ENCODE results near the gene CHIT1. TPM values are rescaled to one million over a fixed set of nuclear protein-coding genes. Genes with fewer than 3 reads are reported as not detected.

CHIT1 gene
- under 1 TPM in 2 of 3 donors, not detected in 1; 0.05 to 0.23 TPM for total RNA-seq

DNA sequence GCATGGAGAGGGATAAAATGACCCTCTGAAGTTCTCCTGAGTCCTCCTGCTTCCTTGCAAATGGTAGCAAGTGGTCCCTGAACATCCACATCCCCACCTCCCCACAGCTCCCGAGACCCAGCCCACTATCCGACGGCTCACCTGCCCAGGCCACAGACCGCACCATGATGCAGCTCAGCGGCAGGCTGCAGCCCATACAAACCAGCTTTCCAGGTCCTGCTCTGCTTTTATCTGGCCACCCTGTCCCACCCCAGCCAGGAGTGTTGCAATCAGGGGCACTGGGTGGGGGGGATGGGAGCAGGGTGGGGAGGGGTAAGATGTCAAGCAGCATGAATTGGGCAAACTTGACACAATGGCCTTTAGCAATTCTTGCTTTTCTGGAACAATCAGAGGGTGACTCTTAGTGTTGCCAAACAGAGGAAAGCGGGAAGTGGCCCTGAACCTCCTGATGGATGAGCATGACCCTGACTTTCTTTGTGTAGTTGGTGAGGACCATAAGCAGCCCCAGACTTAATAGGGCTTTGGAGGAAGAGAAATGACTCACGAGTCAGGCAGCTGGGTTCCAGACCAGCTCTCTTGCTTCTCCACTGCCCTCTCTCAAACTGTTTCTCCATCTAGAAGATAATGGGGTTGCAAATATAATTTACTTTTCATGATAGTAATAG, at the start of gene CHIT1:
Gene CHIT1 (minus strand): TSS at position 203 of the 665 bp plus-strand sequence. CDS start 37 bp downstream, at position 166.
- peaks cover 1% of the 10 kb centered on the region for H3K36me3 Mint-ChIP-seq (ENCODE audit: insufficient read depth)
- peaks cover 11% of the 10 kb centered on the region for H3K9me3 Mint-ChIP-seq
- H3K27me3 Mint-ChIP-seq (ENCODE audit: low read depth), result peaks cover 24% of the 10 kb centered on the region
- H3K4me3 Mint-ChIP-seq, result no peak within 1 kb of the TSS
- H3K4me1 Mint-ChIP-seq (ENCODE audit: low read depth), result no peaks in the 10 kb centered on the region
- DNase-seq (no peak), ATAC-seq (no peak)

DNA sequence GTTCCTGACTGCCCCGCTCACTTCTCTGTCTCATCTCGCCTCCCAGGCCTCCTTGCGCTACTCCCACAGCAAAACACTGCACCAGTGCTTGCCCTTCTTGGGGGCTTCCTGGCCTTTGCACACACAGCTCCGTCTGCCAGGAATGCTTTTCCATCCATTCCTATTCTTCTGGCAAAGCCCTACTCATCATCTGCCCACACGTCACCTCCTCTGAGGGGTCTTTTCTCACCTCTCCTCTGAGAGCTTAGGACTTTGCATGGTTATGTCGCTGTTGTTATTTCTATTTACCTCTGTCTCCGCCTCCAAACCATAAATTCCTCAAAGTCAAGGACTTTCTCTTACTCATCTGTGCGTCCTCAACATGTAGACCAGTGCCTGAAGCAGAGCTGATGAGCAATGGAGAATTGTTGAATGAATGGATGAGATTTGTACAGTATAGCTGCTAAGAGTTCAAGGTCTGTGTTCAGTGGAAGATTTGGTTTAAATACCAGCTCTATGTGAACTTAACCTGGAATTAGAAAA, 49.5 kb upstream of the CHIT1 start:
- no peaks in the 10 kb centered on the region for H3K36me3 Mint-ChIP-seq (ENCODE audit: insufficient read depth)
- no peak for ATAC-seq
- no peak overlapping the region for H3K4me3 Mint-ChIP-seq
- no peak for DNase-seq
- no peaks in the 10 kb centered on the region for H3K9me3 Mint-ChIP-seq
- H3K4me1 Mint-ChIP-seq (ENCODE audit: low read depth), result peaks cover 63% of the 10 kb centered on the region
- no peaks in the 10 kb centered on the region for H3K27me3 Mint-ChIP-seq (ENCODE audit: low read depth)

DNA sequence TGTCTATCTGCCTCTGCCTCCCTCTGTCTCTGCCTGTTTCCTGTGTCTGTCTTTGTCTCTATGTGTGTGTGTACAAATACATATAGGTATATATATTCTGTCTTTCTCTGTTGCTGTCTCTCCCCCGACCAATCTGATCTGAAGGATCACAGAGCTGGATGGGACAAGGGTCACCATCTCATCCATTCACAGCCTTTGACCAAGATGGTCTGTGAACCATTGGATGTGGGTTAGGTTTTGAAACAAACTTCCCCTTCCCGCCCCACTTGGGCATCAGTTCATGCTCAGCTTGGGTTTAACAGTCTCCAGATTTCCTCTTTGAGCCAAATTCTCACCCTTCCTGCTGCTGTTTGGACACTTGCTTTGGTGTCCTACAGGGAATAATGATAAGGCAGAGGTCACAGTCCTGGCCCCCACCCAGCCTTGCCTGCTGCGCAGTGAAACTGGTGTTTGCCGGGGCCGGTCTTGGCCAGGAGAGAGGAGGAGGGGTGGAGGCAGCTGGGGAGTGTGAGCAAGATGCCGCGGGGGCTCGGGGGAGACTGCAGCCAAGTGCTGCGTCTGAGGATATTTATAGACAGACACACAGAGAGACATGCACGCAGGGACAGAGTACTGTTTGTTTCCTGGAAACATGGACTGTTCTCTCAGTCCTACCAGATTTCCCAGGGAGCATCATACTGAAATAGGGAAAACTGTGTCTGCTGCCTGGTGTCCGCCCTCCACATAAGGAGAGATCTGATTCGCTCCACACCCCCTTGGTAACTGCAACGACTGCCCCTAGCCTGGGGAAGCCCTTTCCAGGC, 48.8 kb upstream of the CHIT1 start:
- DNase-seq (no peak), ATAC-seq (peak; percentile 26 to 27)
- Mint-ChIP-seq H3K4me3 (peak overlapping the region; percentile 50), H3K4me1 (ENCODE audit: low read depth) (peaks cover 70% of the 10 kb centered on the region), H3K27me3 (ENCODE audit: low read depth) (no peaks in the 10 kb centered on the region), H3K9me3 (no peaks in the 10 kb centered on the region), H3K36me3 (ENCODE audit: insufficient read depth) (no peaks in the 10 kb centered on the region)

DNA sequence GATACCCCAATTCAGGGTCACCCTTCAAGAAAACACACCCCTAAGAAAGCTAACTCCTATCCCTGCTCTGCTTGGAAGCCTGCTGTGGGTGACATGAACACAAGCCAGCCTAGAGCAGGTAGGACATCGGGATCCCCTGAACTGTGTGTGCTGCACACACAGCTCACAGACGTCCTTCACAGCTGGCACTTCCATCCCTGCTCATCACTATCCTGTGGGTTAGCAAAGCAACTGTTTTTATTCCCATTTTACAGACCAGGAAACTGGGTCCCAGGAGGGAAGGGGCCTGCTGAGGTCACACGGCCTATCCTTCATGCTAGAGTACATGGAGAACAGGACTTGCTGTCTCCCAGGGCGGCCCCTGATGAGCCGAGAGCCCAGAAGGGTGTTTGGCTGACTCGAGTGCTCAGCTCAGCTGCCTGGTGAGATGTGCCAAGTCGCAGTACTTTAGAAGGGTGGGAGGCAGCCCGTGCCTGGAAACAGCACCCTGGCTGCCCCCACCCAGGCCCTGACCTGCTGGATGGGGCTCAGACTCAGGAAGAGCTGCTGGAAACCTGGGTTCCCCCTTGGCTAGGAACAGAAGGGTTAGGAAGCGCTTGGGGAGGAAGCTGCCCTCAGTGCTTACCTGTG, 47.6 kb upstream of the CHIT1 start:
- Mint-ChIP-seq H3K36me3 (ENCODE audit: insufficient read depth) (no peaks in the 10 kb centered on the region), H3K9me3 (no peaks in the 10 kb centered on the region), H3K27me3 (ENCODE audit: low read depth) (no peaks in the 10 kb centered on the region), H3K4me1 (ENCODE audit: low read depth) (peaks cover 69% of the 10 kb centered on the region), H3K4me3 (peak overlapping the region; percentile 33)
- DNase-seq, result no peak
- no peak for ATAC-seq

DNA sequence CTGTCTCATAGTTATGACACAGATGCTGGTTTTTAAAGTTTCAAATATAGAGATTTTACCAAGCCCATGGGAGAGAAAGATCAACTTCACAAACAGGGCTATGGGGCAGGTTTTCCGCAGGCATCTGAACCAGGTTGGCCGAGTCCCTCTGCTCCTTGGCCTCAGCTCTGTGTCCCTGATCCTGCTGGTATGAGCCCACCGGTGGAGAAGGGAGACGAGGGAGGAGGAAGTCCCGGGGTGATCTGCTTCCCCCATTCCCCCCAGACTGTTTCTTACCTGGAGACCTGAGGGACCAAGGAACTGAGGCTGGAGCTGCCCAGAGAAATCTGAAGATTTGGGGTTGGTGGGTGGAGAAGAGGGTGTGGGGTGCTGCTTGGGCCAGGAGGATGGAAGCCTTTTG, 46.9 kb upstream of the CHIT1 start:
- Mint-ChIP-seq H3K9me3 (no peaks in the 10 kb centered on the region), H3K4me3 (no peak overlapping the region), H3K36me3 (ENCODE audit: insufficient read depth) (no peaks in the 10 kb centered on the region), H3K4me1 (ENCODE audit: low read depth) (peaks cover 66% of the 10 kb centered on the region), H3K27me3 (ENCODE audit: low read depth) (no peaks in the 10 kb centered on the region)
- no peak for ATAC-seq
- DNase-seq, result no peak

DNA sequence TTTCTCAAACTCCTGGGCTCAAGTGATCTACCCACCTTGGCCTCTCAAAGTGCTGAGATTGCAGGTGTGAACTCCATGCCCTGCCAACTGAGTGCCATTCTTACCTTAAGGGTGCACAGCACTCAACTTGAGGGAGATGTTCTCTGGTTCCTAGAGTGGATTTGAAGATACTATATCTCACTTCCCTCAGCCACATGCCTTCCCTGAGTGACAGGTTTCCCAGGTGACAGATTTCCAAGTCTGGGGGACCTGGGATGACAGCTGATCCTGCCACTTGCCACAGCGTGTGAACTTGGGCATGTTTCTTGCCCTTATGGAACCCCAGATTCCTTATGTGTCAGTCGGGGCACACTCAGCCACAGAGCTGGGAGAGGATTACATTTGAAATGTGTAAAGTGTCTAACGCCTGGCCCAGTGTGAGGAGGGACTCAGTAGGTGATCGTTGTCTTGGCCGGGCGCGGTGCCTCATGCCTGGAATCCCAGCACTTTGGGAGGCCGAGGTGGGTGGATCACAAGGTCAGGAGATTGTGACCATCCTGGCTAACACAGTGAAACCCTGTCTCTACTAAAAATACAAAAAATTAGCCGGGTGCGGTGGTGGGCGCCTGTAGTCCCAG, 46.3 kb upstream of the CHIT1 start:
- DNase-seq (no peak), ATAC-seq (no peak)
- H3K36me3 Mint-ChIP-seq (ENCODE audit: insufficient read depth), result no peaks in the 10 kb centered on the region
- no peaks in the 10 kb centered on the region for H3K9me3 Mint-ChIP-seq
- peaks cover 66% of the 10 kb centered on the region for H3K4me1 Mint-ChIP-seq (ENCODE audit: low read depth)
- no peaks in the 10 kb centered on the region for H3K27me3 Mint-ChIP-seq (ENCODE audit: low read depth)
- no peak overlapping the region for H3K4me3 Mint-ChIP-seq

DNA sequence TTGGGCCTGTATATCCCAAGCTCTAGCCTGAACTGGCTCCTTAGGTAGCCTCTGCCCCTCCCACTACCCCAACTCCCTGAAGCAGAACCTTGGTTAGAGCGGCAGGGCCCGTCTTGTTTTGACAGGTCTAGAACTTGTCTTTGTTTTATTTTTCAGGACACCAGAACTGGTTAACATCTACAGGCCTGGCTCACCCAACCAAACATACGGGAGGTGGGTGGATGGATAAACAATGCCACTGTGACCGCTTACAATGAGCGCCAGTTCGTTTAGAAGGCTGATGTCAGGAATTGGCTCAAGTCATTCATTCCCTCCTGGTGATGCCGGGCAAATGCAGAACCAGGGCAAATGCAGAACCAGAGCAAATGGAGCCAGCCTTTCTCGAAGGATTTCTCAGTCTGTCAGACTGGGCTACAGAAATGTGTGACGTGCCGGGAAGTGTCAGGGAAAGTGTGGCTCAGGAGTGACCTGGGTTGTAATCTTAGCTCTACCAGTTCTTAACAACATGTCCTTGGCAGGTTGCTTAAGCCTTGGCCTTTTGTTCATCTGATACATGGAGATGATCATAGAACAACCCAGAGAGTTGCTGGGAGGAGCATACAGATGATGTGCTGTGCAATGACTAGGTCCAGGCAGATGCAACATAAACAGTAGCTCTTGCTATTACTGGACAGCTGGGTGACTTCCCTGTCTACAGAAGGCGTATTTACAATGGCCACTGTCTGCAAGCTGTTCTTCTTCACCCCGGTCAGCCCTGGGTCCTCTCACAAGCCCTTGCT, 45.3 kb upstream of the CHIT1 start:
- H3K27me3 Mint-ChIP-seq (ENCODE audit: low read depth), result no peaks in the 10 kb centered on the region
- DNase-seq (no peak), ATAC-seq (no peak)
- H3K9me3 Mint-ChIP-seq, result no peaks in the 10 kb centered on the region
- no peak overlapping the region for H3K4me3 Mint-ChIP-seq
- H3K4me1 Mint-ChIP-seq (ENCODE audit: low read depth), result peaks cover 64% of the 10 kb centered on the region
- no peaks in the 10 kb centered on the region for H3K36me3 Mint-ChIP-seq (ENCODE audit: insufficient read depth)

DNA sequence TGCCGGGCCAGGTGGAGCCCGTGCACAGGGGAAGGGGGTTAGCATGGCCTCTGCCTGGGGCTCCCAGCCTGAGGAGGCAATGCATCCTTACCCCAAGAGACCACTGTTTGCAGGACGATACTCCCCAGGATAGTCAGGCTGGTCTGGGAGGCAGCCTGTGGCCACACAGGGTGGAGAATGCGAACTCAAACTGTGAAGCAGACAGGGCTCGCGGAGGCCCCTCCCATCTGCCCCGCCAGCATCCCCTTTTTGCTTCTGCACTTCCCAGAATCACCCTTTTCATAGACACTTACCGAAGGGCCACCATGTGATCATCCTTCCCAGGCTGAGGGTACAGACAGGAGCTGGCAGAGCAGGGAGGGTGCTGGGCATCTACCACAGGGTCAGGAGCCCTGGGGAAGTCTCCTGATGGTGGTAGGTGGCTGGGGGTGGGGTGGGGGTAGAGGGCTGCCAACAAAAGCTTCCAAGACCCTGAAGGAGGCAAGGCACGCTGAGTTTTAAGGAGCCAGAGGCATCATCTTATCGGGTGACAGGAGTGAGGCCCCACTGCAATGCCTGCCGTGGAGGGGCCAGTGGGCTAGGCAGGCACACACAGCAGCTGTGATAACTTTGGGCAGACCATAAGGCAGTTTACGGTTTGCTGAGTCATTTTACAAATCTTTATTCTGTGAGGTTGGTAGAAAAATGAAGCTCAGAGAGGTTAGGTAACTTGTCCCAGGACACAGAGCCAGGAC, 44.6 kb upstream of the CHIT1 start:
- Mint-ChIP-seq H3K4me3 (peak overlapping the region; percentile 73), H3K36me3 (ENCODE audit: insufficient read depth) (no peaks in the 10 kb centered on the region), H3K27me3 (ENCODE audit: low read depth) (no peaks in the 10 kb centered on the region), H3K9me3 (no peaks in the 10 kb centered on the region), H3K4me1 (ENCODE audit: low read depth) (peaks cover 62% of the 10 kb centered on the region)
- DNase-seq (no peak), ATAC-seq (no peak)

DNA sequence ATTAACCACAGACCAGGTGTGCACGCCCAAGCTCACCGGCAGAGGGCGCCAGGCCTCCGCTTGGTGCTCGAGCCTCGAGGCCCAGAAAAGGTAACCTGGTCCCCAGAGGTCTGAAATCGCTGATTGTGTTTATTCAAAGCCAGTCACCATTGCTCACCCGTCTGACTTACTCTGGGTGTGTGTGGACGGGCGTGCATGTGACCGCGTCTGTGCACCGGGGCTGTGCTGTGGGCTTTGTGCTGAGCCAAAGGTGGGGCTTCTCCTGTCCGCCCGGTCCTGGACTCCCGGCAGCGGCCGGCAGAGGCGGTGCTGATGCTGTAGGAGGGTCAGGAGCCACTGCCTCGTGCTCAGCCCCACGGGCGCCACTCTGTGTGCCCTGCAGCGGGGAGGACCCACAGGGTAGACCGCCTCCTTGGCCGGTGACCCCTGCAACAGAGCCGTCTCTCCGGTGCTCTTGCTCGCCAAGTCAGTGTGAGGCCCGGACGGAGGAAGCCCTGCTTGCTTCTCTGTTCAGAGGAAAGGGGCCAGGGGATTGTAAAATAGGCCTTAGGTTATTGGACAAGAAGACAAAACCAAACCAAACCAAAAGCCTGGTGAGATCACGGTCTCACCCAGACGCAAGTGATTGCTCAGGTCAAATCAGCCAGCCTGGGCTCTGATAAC, 43.9 kb upstream of the CHIT1 start:
- peak; percentile 85 to 90 for ATAC-seq
- Mint-ChIP-seq H3K4me3 (peak overlapping the region; percentile 73), H3K36me3 (ENCODE audit: insufficient read depth) (no peaks in the 10 kb centered on the region)

DNA sequence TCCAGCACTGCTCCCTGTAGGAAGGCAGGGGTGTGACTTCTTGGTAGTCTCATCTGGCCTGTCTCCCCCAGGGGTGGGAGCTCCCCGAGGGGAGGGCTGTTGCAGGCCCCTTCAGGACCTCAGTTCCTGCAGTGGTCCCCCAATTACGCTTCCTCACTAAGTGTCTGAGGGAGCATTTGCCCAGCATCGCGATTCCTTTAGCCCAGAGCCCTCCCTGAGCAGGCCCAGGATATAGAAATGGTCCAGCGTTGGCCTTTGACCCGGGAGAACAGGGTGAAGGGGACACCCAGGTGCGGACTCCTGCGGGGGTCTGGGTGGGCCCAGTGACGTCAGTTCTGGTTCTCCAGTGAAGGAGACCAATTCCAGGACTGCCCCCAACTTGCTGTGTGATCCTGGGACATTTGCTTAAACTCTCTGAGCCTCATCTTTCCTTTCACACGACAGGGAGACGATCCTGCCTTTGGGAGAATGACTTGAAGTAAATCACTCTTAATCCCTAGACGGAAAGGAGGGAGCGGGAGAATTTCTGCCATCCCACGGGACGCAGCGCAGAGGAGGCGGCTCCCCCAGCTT, 43.2 kb upstream of the CHIT1 start:
- no peaks in the 10 kb centered on the region for H3K36me3 Mint-ChIP-seq (ENCODE audit: insufficient read depth)
- no peak for DNase-seq
- no peak overlapping the region for H3K4me3 Mint-ChIP-seq
- ATAC-seq, result no peak
- no peaks in the 10 kb centered on the region for H3K9me3 Mint-ChIP-seq
- H3K27me3 Mint-ChIP-seq (ENCODE audit: low read depth), result no peaks in the 10 kb centered on the region
- H3K4me1 Mint-ChIP-seq (ENCODE audit: low read depth), result peaks cover 53% of the 10 kb centered on the region

More for the DNA sequence above, 43.9 kb upstream of the CHIT1 start:
- Mint-ChIP-seq H3K27me3 (ENCODE audit: low read depth) (no peaks in the 10 kb centered on the region), H3K9me3 (no peaks in the 10 kb centered on the region), H3K4me1 (ENCODE audit: low read depth) (peaks cover 55% of the 10 kb centered on the region)
- DNase-seq, result peak; percentile 95

DNA sequence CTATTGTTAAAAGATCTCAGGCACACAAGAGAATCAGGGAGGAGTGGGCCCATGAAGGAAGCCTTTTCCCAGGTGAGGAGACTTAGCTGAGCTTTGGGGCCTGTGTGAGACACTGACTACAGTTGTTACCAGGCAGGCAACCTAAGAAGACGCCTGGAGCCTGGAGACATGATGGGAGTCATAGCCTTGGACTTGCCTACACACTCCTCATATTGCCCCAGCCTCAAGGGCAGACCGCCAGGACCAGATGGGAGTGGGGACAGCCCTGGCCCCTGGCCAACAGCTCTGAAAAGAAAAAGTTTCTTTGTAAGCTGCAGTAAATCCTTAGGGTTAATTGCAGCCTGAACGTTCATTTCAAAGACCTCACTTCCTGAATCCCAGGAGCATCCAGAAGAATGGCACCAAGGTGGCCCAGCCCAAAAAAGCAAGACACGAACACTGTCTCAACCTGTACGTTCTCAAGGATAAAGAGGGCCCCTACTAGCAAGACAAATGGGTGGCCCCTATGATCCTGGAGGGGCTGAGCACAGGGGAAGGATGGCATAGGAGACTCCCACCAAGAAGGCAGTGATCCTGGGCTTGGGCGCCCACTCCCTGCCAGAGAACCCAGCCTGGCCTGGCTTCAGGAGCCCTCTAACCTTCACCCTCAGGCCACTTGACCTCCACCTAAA, 42.6 kb upstream of the CHIT1 start:
- H3K36me3 Mint-ChIP-seq (ENCODE audit: insufficient read depth), result no peaks in the 10 kb centered on the region
- H3K4me1 Mint-ChIP-seq (ENCODE audit: low read depth), result peaks cover 52% of the 10 kb centered on the region
- H3K9me3 Mint-ChIP-seq, result no peaks in the 10 kb centered on the region
- DNase-seq (no peak), ATAC-seq (no peak)
- no peaks in the 10 kb centered on the region for H3K27me3 Mint-ChIP-seq (ENCODE audit: low read depth)
- H3K4me3 Mint-ChIP-seq, result no peak overlapping the region
